Loucy (cell line): ENCODE measurements around the gene CAST.

Experiments used
- CTCF ChIP-seq: fragments of 200-600 bp; sonication (generic); conservative IDR thresholded peaks from 2 replicates; pipeline ENCODE4 v1.5.1; 2014; ENCODE audit warnings: mild to moderate bottlenecking, antibody characterized with exemption, low read length
- EZH2phosphoT487 ChIP-seq: fragments of 200-600 bp; IDR thresholded peaks from 2 replicates; pipeline ENCODE4 v1.6.1; 2018; ENCODE audit warnings: antibody characterized with exemption, mild to moderate bottlenecking, moderate library complexity, borderline replicate concordance

- TF ChIP-seq CTCF (no peak), EZH2phosphoT487 (no peak)
Observed at GRCh38 chr5:96655085-96655484, 7.1 kb upstream of the CAST start.
